Sciatic nerve (tissue), 2 donors: ENCODE data around the gene GPM6B. TPM values are rescaled to one million over a fixed set of nuclear protein-coding genes. Genes with fewer than 3 reads are reported as not detected.
"Not testable (repeated sequence)": the region's sequence is repeated elsewhere in the genome, so short reads cannot be mapped to it uniquely, and the experiment has no call there.

Experiments
- ATAC-seq: fragments of 200-7000 bp; cut with Tn5 transposase; one replicate; pipeline ENCODE4 v1.9.1; 2020; ENCODE audit warnings: mild to moderate bottlenecking, moderate library complexity
- DNase-seq: peaks from one replicate; pipeline ENCODE4 v3.0.0-alpha.2; 2020; ENCODE audit warnings: low spot score
- intact Hi-C: fragments of 100-400 bp; cut with DNase I; formaldehyde crosslinking; loops from one replicate; pipeline ENCODE4 v1.14.2; 2022
- total RNA-seq: library from RNA; stranded (reverse); fragmentation: NEBNext Ultra II Directional; extraction: Animal tissue kit (Norgen Biotek cat#: 25700); gene quantifications from one replicate; pipeline ENCODE4 v1.2.1, GENCODE V29; 2021
- donor health status: DM: no; HTN: no; CAD: no.
- donor health status: DM: no; HTN: no; CAD: no.

GPM6B gene
- total RNA-seq, 1 donor from 2014 or later: 527 TPM

GRCh38 chrX:13747836-13748235 lies 69.1 kb downstream of the GPM6B start:
- intact Hi-C loops: no loop called here
- ATAC-seq: peak; percentile 58

GRCh38 chrX:13742397-13743176 lies 74.3 kb downstream of the GPM6B start:
- intact Hi-C loops: no loop called here

More at GRCh38 chrX:13747836-13748235, 69.1 kb downstream of the GPM6B start:
- no peak for DNase-seq

GRCh38 chrX:13741695-13742094 lies 75.2 kb downstream of the GPM6B start:
- no peak for ATAC-seq
- DNase-seq: no peak
- intact Hi-C loops: no loop called here

More at GRCh38 chrX:13742397-13743176, 74.3 kb downstream of the GPM6B start:
- no peak for ATAC-seq
- no peak for DNase-seq

GRCh38 chrX:13734278-13735172 lies 82.4 kb downstream of the GPM6B start, which contains the start of the genes OFD1 and TRAPPC2:
Gene OFD1 (plus strand): TSS chrX:13734748. CDS start chrX:13735072, 324 bp downstream.
Gene TRAPPC2 (minus strand): TSS chrX:13734620. CDS start chrX:13719963, 14,657 bp downstream.
- ATAC-seq (peak; percentile 99), DNase-seq (peak; percentile 97)
- intact Hi-C loops: no loop called here

- ATAC-seq (no peak), DNase-seq (no peak)
- intact Hi-C loops: no loop called here
These were observed 83.4 kb downstream of the GPM6B start for GRCh38 chrX:13733506-13733905.

- intact Hi-C loops: no loop called here
- ATAC-seq (no peak), DNase-seq (no peak)
These were observed 84.4 kb downstream of the GPM6B start for GRCh38 chrX:13732246-13733067.

- ATAC-seq, DNase-seq, intact Hi-C loops: not testable (repeated sequence)
These were observed 86.4 kb downstream of the GPM6B start for GRCh38 chrX:13730523-13730922.

- DNase-seq, intact Hi-C loops, ATAC-seq: not testable (repeated sequence)
These were observed 90.3 kb downstream of the GPM6B start for GRCh38 chrX:13726583-13726982.

- ATAC-seq, intact Hi-C loops, DNase-seq: not testable (repeated sequence)
These were observed 92.0 kb downstream of the GPM6B start for GRCh38 chrX:13724878-13725277.

- ATAC-seq (no peak), DNase-seq (no peak)
- intact Hi-C loops: no loop called here
These were observed 94.9 kb downstream of the GPM6B start for GRCh38 chrX:13721819-13722519.

GRCh38 chrX:13721371-13721770 lies 95.5 kb downstream of the GPM6B start:
- DNase-seq (no peak), ATAC-seq (no peak)
- intact Hi-C loops: no loop called here

Other genes with a start within 250 kb of the GPM6B start
- 1.6 TPM for gene EGFL6, start 247.5 kb downstream of the GPM6B start, total RNA-seq
- gene TCEANC, start 164.0 kb downstream of the GPM6B start, total RNA-seq: 10.9 TPM
- 27.2 TPM for gene RAB9A, start 128.0 kb downstream of the GPM6B start, total RNA-seq
- 15.7 TPM for gene TRAPPC2, start 82.5 kb downstream of the GPM6B start, total RNA-seq
- 46.6 TPM for gene OFD1, start 82.3 kb downstream of the GPM6B start, total RNA-seq
- gene GEMIN8, start 212.8 kb upstream of the GPM6B start, total RNA-seq: 33.6 TPM